Natural killer cell (primary cell): Measurements from ENCODE around the gene OSGEP. TPM values are rescaled to one million over a fixed set of nuclear protein-coding genes. Genes with fewer than 3 reads are reported as not detected.

Experiments used
- ATAC-seq, 3 donors: fragments of 150-1000 bp in 2 of 3; fragments of 200-7000 bp in 1 of 3; cut with Tn5 transposase; 1 replicate in 1 of 3; 2 replicates in 2 of 3; pipeline ENCODE4 v1.10.0; 2021; ENCODE audit warnings: mild to moderate bottlenecking in 2 of 3, moderate library complexity in 2 of 3
- DNase-seq, 2 donors: peaks; one replicate each; pipeline versions ENCODE4 v3.0.0 to v3.0.0-alpha.2; 2013 to 2021; ENCODE audit warnings: mixed read lengths in 1 of 2
- H3K27ac ChIP-seq: one replicate; pipeline ENCODE4 v1.5.1; 2013; ENCODE audit warnings: mild to moderate bottlenecking, low read length
- H3K27me3 ChIP-seq: one replicate; pipeline ENCODE4 v1.6.1; 2013; ENCODE audit warnings: low read length; ENCODE audit not compliant: control insufficient read depth, insufficient read depth
- H3K36me3 ChIP-seq: one replicate; pipeline ENCODE4 v1.6.1; 2013; ENCODE audit warnings: low read length; ENCODE audit not compliant: control insufficient read depth, insufficient read depth
- H3K4me1 ChIP-seq: one replicate; pipeline ENCODE4 v1.6.1; 2013; ENCODE audit warnings: low read length; ENCODE audit not compliant: control insufficient read depth, insufficient read depth
- H3K4me3 ChIP-seq: one replicate; pipeline ENCODE4 v1.5.1; 2013; ENCODE audit warnings: low read length
- H3K9me3 ChIP-seq: one replicate; pipeline ENCODE4 v1.6.1; 2013; ENCODE audit warnings: low read length; ENCODE audit not compliant: control insufficient read depth, insufficient read depth
- H3K27ac Mint-ChIP-seq, 2 donors: one replicate each; pipeline ENCODE4 v1.8.0; 2022; ENCODE audit warnings: mild to moderate bottlenecking in 2 of 2, mixed read lengths in 2 of 2, moderate library complexity in 1 of 2
- H3K27me3 Mint-ChIP-seq, 2 donors: one replicate each; pipeline ENCODE4 v1.8.0; 2022; ENCODE audit warnings: low read depth in 2 of 2, mixed read lengths in 2 of 2
- H3K36me3 Mint-ChIP-seq: one replicate; pipeline ENCODE4 v1.8.0; 2022; ENCODE audit warnings: mixed read lengths
- H3K4me1 Mint-ChIP-seq, 2 donors: one replicate each; pipeline ENCODE4 v1.8.0; 2022; ENCODE audit warnings: mixed read lengths in 2 of 2
- H3K4me3 Mint-ChIP-seq: one replicate; pipeline ENCODE4 v1.8.0; 2022; ENCODE audit warnings: mild to moderate bottlenecking, moderate library complexity, mixed read lengths
- H3K9me3 Mint-ChIP-seq, 2 donors: one replicate each; pipeline ENCODE4 v1.8.0; 2022; ENCODE audit warnings: mixed read lengths in 2 of 2
- CTCF ChIP-seq: fragments of 200-600 bp; IDR thresholded peaks from one replicate; pipeline ENCODE4 v1.8.0; 2022; ENCODE audit warnings: antibody characterized with exemption
- WGBS: methylation state at CpG from one replicate; pipeline ENCODE4 v1.1.7; 2013; ENCODE audit warnings: missing lambda C conversion rate; ENCODE audit not compliant: insufficient coverage; 5-methylcytosine and 5-hydroxymethylcytosine counted together
- intact Hi-C: fragments of 100-400 bp; cut with micrococcal nuclease; formaldehyde crosslinking; loops from one replicate; pipeline ENCODE4 v1.14.2; 2022
- total RNA-seq, 4 donors: library from RNA; stranded (reverse); fragments of 120-200 nt in 1 of 4; gene quantifications; one replicate each; pipeline versions ENCODE4 v1.2.3 to v1.2.4, GENCODE V29; 2013 to 2022

The OSGEP gene
- total RNA-seq, 3 donors from 2014 or later (not counting 1 experiment from before 2014, with no cell fraction given), result 60.1 to 65.4 (median 63.3) TPM

GRCh38 chr14:20499881-20500280 lies 45.3 kb upstream of the OSGEP start:
- no peaks in the 10 kb centered on the region for H3K36me3 ChIP-seq
- Mint-ChIP-seq H3K4me1 (no peaks in the 10 kb centered on the region), H3K27me3 (peaks cover 0 to 8% of the 10 kb centered on the region in 2 donors), H3K4me3 (no peak overlapping the region), H3K9me3 (no peaks in the 10 kb centered on the region), H3K36me3 (no peaks in the 10 kb centered on the region), H3K27ac (no peak overlapping the region)
- TF ChIP-seq CTCF, result no peak
- 92% methylated on average over 5 of the region's 5 CpGs for WGBS
- intact Hi-C loops, result no loop called here
- no peak overlapping the region for H3K4me3 ChIP-seq
- DNase-seq, result no peak
- no peaks in the 10 kb centered on the region for H3K27me3 ChIP-seq
- ATAC-seq, result no peak
- no peak overlapping the region for H3K27ac ChIP-seq
- H3K9me3 ChIP-seq, result no peaks in the 10 kb centered on the region
- H3K4me1 ChIP-seq, result no peaks in the 10 kb centered on the region

- Mint-ChIP-seq H3K4me1 (no peaks in the 10 kb centered on the region), H3K9me3 (no peaks in the 10 kb centered on the region)
- 75% methylated on average over 4 of the region's 4 CpGs for WGBS
These were observed 44.5 kb upstream of the OSGEP start for GRCh38 chr14:20499108-20499507.

GRCh38 chr14:20498622-20499021 lies 44.0 kb upstream of the OSGEP start:
- no peaks in the 10 kb centered on the region for H3K9me3 ChIP-seq
- no peak overlapping the region for H3K4me3 Mint-ChIP-seq
- WGBS, result 59% methylated on average over 2 of the region's 2 CpGs

More at GRCh38 chr14:20499108-20499507, 44.5 kb upstream of the OSGEP start:
- H3K4me3 ChIP-seq, result no peak overlapping the region
- TF ChIP-seq CTCF, result no peak
- H3K36me3 ChIP-seq, result no peaks in the 10 kb centered on the region
- no peak overlapping the region for H3K27ac ChIP-seq
- Mint-ChIP-seq H3K27ac (no peak overlapping the region), H3K27me3 (peaks cover 3 to 8% of the 10 kb centered on the region in 2 donors), H3K36me3 (no peaks in the 10 kb centered on the region), H3K4me3 (no peak overlapping the region)
- no peaks in the 10 kb centered on the region for H3K27me3 ChIP-seq
- H3K4me1 ChIP-seq, result no peaks in the 10 kb centered on the region
- intact Hi-C loops, result no loop called here
- ATAC-seq (no peak), DNase-seq (no peak)
- no peaks in the 10 kb centered on the region for H3K9me3 ChIP-seq

More at GRCh38 chr14:20498622-20499021, 44.0 kb upstream of the OSGEP start:
- peaks cover 3% of the 10 kb centered on the region in 2 donors for H3K27me3 Mint-ChIP-seq
- H3K27ac Mint-ChIP-seq, result no peak overlapping the region
- no peaks in the 10 kb centered on the region for H3K9me3 Mint-ChIP-seq
- Histone ChIP-seq H3K27ac (no peak overlapping the region), H3K36me3 (no peaks in the 10 kb centered on the region), H3K27me3 (no peaks in the 10 kb centered on the region), H3K4me3 (no peak overlapping the region), H3K4me1 (no peaks in the 10 kb centered on the region)
- H3K36me3 Mint-ChIP-seq, result no peaks in the 10 kb centered on the region
- intact Hi-C loops, result no loop called here
- H3K4me1 Mint-ChIP-seq, result no peaks in the 10 kb centered on the region
- no peak for TF ChIP-seq CTCF
- no peak for ATAC-seq
- no peak for DNase-seq
